Urothelium cell line (cell line): Measurements from ENCODE around the gene GUCD1.
"Not testable (repeated sequence)": the region's sequence is repeated elsewhere in the genome, so short reads cannot be mapped to it uniquely, and the experiment has no call there.

Experiments used
- DNase-seq: peaks from one replicate; pipeline ENCODE4 v3.0.0; 2011; ENCODE audit warnings: low spot score, mixed read lengths
- FAIRE-seq: peaks from 2 replicates; lab custom pipeline; 2011; peaks lifted over from hg19 to GRCh38; lab: Jason Lieb, UNC

The GUCD1 gene

DNA sequence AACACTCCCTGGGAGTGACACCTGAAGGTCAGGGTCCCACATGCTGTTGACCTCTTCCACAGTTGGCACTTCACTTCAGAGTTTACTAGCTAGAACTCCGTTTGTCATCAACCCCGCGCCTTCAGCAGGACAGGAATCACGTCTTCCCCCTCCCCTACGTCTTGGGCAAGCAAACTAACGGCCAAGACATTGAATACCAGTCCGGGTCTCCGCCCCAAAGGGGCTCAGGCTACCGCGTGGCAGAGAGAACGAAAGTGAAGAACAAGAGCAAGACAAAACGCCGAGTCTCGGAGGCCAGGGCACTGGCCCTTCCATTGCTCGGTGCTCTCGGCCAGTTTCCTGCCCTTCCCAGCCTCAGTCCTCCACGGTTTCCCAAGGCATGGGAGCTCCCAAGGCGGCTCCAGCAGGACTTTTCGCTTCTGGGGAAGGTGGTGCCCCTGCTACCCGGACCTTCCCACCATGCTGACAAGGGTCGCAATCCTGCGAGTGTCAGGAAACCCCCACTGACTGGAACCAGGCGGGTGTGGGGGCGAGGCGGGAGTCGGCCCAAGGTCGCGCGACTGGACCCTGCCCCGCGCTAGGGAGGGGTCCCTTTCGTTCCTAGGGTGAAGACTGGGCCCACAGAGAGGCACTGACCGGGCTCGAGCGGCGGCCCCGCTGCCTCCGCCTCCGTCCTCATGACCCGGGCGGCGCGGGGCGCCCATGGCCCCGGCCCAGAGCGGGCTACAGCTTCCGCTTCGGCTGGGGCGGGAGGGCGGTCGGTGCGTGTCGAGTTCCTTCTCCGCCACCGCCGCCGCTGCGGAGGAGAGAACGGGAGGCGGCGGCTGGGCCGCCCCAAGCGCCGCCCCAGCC, at the start of gene GUCD1:
GUCD1 (minus strand) TSS at position 826 of the 852 bp plus-strand sequence; CDS start at position 679, 147 bp downstream.
- peak; percentile 62 for FAIRE-seq

GRCh38 chr22:24603770-24604629, 49.1 kb upstream of the GUCD1 start:
- peak; percentile 62 for FAIRE-seq
- not testable (repeated sequence) for DNase-seq

More for the DNA sequence above, at the start of gene GUCD1:
- peak; percentile 41 for DNase-seq

DNA sequence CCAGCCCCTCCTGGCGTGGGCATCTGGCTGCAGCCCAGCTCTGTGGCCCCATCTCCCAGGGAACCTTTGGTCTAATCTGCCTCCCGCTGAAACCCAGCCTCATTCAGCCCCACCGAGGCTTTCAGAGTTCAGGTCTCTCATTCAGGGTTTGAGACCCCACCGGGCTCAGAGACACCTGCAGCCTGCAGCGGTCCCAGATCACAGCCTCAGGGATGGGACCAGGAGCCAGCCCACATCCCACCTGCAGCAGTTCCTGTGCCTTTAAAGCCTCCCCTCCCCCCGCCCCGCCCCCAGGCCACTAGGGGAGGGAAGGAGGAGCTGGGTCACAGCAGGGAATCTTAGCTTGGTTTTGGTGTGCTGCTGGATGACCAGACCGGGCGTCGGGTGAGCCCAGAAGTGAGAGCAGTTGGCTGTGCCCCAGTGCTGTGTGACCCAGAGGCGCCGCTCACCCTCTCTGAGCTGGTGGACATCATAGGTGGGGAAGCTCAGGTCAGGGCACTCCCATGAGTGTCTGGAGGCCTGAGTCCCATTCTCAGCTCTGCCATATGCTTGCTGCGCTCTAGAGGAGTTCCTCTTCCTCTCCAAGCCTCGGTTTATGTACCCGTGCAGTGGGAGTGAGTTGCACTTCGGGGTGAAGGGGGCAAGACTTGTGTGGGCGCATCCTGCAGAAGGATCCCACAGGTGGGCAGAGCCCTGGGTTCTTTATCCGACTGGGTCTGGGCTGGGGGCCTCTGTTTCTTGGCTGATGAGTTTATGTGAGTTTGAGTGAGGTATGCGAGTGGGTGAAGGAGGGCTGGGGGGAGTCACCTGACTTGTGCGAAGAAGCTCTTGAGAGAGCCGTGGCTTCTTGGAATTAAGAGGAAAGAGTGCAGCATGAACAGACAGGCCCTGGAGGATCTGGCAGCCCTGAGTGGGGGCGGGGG, 48.2 kb upstream of the GUCD1 start, which contains the start of gene GGT1:
GGT1 (plus strand) TSS at position 347 of the 923 bp plus-strand sequence. CDS start 7,889 bp downstream, outside the sequence.
- FAIRE-seq: not testable (repeated sequence)

GRCh38 chr22:24602105-24602749, 47.3 kb upstream of the GUCD1 start:
- not testable (repeated sequence) for FAIRE-seq, DNase-seq

More for the DNA sequence above, 48.2 kb upstream of the GUCD1 start, which contains the start of gene GGT1:
- not testable (repeated sequence) for DNase-seq

DNA sequence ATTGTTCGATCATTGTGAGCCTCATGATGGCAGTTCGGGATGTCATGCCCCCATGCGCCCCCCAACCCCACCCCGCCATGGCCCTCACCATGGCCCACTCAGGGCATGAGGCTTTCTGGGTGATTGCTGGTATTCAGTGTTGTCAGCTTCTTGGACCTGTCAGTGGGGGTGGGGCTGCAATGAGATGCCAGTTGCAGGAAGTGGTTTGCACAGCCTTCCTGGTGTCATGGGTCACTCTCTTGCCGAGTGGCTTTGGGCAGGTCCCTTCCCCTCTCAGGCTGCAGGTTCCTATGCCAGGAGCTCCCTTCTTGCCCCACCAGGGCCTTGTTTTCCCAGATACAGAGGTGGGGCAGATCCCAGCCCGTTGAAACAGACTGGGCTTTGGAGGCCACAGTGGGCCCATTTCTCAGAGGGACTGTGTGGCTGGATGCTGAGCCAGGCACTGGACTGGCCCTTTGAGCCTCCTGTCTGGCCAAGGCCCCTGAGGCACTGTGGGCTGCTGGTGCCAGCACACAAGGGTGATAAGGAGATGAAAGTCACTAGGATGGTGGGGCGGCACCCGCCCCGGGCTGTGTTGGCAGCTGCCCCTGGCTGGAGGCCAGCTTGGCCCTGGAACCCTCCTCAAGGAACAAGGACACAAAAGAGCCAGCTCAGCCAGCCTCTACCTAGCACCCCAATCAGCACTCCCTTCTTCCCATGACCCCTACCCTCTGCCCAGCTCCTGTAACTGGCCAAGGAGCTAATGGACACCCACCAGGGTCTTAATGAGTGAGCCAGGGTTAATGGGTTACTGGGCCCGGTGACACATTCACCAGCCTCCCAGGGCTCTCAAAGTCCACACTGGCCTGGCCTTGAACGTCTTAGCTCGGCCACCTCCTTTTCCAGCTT, 46.5 kb upstream of the GUCD1 start:
- DNase-seq (no peak), FAIRE-seq (no peak)

DNA sequence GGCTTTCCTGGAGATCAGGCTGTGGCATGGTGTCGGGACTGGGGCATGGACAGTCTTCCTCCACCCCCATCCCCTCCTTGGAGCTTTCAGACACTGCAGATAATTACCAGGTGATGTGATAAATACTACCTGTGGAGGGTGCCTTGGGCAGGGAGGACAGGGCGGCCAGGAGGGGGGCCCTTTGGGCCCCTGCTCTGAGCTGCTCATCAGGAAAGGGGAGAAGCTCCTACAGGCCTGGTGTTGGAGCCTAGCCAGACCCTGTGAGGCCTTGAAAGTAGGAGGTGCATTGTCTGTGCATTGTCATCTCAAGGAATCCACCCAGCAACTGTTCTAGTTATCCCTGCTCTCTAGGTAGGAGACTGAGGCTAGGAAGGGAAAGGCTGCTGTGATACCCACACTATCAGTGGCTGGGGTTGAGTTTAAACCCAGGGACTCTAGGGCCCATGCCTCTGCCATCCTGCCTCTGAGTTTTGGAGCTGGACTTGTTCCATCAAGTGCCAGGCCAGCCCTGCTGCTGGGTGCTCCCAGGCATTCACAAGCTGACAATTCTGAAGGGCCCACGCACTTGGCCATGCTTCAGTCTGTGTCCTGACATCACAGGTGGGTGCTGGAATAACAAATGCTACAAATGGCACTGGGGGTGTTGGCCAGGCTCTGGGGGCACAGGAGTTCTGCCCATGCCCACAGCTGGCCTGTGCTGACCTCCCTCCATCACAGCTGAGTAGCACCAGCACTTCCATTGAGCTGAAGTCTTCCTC, 45.2 kb upstream of the GUCD1 start:
- not testable (repeated sequence) for FAIRE-seq, DNase-seq

GRCh38 chr22:24599514-24599913, 44.6 kb upstream of the GUCD1 start:
- no peak for DNase-seq
- no peak for FAIRE-seq

- not testable (repeated sequence) for DNase-seq, FAIRE-seq
These were observed 42.1 kb upstream of the GUCD1 start for GRCh38 chr22:24597076-24597475.

DNA sequence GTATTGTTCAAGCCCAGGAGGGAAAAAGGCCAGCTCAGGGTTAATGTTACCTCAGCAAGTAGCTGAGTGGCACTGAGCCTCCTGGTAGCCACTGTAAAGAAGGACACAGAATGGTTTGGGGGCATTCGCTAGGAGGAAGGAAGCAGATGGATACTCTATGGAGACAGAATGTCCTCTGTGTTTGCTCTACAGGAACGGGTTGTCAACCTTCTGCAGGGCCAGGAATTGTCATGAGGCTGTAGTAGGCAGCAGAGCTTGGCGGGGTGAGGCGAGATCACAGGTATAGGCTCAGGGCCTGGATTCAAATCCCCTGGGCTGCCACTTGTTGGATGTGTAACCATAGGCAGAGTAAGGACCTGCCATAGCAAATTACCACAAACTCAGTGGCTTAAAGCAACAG, 40.9 kb upstream of the GUCD1 start:
- no peak for DNase-seq
- FAIRE-seq: no peak

- FAIRE-seq: no peak
- DNase-seq: no peak
These were observed 40.3 kb upstream of the GUCD1 start for GRCh38 chr22:24595228-24595627.

GRCh38 chr22:24594569-24595120, 39.7 kb upstream of the GUCD1 start:
- DNase-seq: no peak
- no peak for FAIRE-seq

- peak; percentile 53 for FAIRE-seq
- no peak for DNase-seq
These were observed 39.1 kb upstream of the GUCD1 start for GRCh38 chr22:24593836-24594568.

GRCh38 chr22:24593559-24593835, 38.6 kb upstream of the GUCD1 start:
- DNase-seq, FAIRE-seq: not testable (repeated sequence)

DNA sequence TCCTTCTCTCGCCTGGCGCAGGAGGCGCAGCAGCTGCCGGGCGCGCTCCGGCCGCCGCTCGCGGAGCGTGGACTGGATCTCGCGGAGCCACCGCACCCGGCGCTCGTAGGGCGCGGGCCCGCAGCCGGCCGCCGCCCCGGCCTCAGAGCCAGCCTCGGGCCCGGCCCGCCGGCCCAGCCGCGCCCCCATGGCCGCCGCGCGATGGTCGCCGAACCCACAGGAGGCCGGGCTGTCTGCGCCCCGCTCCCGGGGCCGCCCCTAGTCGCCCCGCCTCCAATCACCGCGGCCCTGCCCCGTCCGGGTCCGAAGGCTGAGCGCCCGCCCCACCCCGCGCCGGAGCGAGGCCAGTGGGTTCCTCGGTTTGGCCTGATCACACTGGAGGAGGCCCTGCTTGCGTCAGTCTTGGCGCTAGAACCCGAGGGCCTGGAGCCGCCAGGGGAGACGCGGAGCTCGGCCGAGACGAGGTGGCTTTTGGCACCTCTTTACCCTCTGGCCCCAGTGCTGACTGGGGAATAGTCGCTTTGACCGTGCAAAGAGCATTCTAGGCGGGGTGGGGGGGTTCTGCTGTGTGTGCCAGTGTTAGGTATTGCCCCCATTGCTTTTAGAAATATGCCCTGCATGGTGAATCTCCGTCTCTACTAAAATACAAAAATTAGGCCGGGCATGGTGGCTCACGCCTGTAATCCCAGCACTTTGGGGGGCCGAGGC, 38.1 kb upstream of the GUCD1 start, which contains the start of gene LRRC75B:
LRRC75B (minus strand) TSS at position 223 of the 708 bp plus-strand sequence; CDS start at position 189, 34 bp downstream.
- FAIRE-seq: peak; percentile 56
- DNase-seq: peak; percentile 92

GRCh38 chr22:24592058-24592850, 37.3 kb upstream of the GUCD1 start:
- FAIRE-seq: peak; percentile 69
- DNase-seq: no peak
